ENCODE measurements around the gene FOXN4. TPM values are rescaled to one million over a fixed set of nuclear protein-coding genes. Genes with fewer than 3 reads are reported as not detected.

Gene FOXN4
- total RNA-seq, 1 donor from 2014 or later: 0.61 TPM

DNA sequence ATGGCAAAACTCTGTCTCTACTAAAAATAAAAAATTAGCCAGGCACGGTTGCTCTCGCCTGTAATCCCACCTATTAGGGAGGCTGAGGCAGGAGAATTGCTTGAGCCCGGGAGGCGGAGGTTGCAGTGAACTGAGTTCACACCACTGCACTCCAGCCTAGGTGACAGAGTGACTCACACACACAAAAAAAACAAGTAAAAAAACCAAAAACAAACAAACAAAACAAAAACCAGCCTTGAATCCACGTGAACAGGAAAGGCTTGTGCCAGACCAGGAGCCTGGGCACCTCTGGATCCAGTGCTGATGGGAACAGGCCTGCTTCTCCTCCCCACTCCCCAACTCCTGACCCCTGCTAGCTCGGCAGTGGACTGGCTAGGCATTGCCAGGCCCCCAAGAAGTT lies 3.5 kb downstream of the FOXN4 start:
- no peak for TF ChIP-seq CTCF (IDR thresholded peaks at IDR 0.05; ENCODE audit: partially characterized antibody, unreplicated experiment)
- no peaks in the 10 kb centered on the region for H3K36me3 Mint-ChIP-seq (ENCODE audit: unreplicated experiment)
- DNase-seq: no peak
- H3K27me3 Mint-ChIP-seq (ENCODE audit: unreplicated experiment): peaks cover 9% of the 10 kb centered on the region
- H3K4me1 Mint-ChIP-seq (ENCODE audit: low read depth, unreplicated experiment): peaks cover 5% of the 10 kb centered on the region
- H3K4me3 Mint-ChIP-seq (ENCODE audit: unreplicated experiment): no peak overlapping the region
- no peak overlapping the region for H3K27ac Mint-ChIP-seq (ENCODE audit: unreplicated experiment)
- peaks cover 5% of the 10 kb centered on the region for H3K9me3 Mint-ChIP-seq (ENCODE audit: unreplicated experiment)

DNA sequence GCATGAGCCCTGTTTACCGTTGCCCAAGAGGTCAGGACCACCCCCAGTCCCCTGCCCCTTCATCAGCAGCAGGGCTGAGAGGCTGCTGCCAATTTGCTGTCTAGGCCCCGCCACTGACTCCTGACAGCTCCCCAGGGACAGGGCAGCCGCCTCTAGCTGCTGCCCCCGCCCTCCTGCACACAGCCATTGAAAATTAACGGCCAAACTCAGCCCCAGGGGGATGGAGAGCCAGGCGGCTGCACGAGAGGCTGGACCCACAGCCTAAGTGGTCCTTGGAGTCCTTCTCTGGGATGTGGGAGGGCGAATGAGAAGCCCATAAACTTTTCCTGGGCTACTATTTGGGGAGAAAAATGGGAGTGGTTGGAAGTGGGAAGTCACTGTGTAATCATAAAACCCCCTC lies 4.6 kb downstream of the FOXN4 start:
- Mint-ChIP-seq H3K9me3 (ENCODE audit: unreplicated experiment) (peaks cover 2% of the 10 kb centered on the region), H3K4me1 (ENCODE audit: low read depth, unreplicated experiment) (peaks cover 3% of the 10 kb centered on the region), H3K27ac (ENCODE audit: unreplicated experiment) (no peak overlapping the region), H3K4me3 (ENCODE audit: unreplicated experiment) (no peak overlapping the region), H3K27me3 (ENCODE audit: unreplicated experiment) (peaks cover 7% of the 10 kb centered on the region), H3K36me3 (ENCODE audit: unreplicated experiment) (no peaks in the 10 kb centered on the region)
- TF ChIP-seq CTCF (IDR thresholded peaks at IDR 0.05; ENCODE audit: partially characterized antibody, unreplicated experiment): no peak
- DNase-seq: peak; percentile 84

- Mint-ChIP-seq H3K4me3 (ENCODE audit: unreplicated experiment) (no peak overlapping the region), H3K27me3 (ENCODE audit: unreplicated experiment) (peaks cover 4% of the 10 kb centered on the region), H3K9me3 (ENCODE audit: unreplicated experiment) (peaks cover 2% of the 10 kb centered on the region), H3K36me3 (ENCODE audit: unreplicated experiment) (no peaks in the 10 kb centered on the region), H3K27ac (ENCODE audit: unreplicated experiment) (no peak overlapping the region), H3K4me1 (ENCODE audit: low read depth, unreplicated experiment) (peaks cover 3% of the 10 kb centered on the region)
- TF ChIP-seq CTCF (IDR thresholded peaks at IDR 0.05; ENCODE audit: partially characterized antibody, unreplicated experiment): no peak
- no peak for DNase-seq
Measured at GRCh38 chr12:109302770-109303169, 6.3 kb downstream of the FOXN4 start.

DNA sequence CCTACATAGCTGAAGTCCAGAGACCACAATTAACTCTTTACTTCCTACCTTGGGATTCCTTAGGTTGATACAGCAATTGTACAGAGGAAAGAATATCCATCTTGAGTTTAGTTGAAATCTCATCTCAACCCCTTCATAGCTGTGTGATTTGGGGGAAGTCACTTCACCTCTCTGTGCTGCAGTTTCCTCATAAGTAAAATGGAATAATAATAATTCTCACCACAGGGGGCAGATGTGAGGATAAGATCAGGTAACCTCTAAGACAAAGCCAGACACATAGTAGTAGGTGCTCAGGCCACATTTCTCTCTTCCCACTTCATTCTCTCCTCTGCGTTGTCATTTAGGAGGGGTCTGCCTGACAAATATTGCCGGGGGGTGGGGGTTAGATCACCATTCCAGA lies 6.7 kb downstream of the FOXN4 start:
- Mint-ChIP-seq H3K9me3 (ENCODE audit: unreplicated experiment) (peaks cover 2% of the 10 kb centered on the region), H3K4me1 (ENCODE audit: low read depth, unreplicated experiment) (peaks cover 3% of the 10 kb centered on the region), H3K36me3 (ENCODE audit: unreplicated experiment) (no peaks in the 10 kb centered on the region), H3K4me3 (ENCODE audit: unreplicated experiment) (no peak overlapping the region), H3K27ac (ENCODE audit: unreplicated experiment) (no peak overlapping the region), H3K27me3 (ENCODE audit: unreplicated experiment) (peaks cover 2% of the 10 kb centered on the region)
- peak; percentile 51 for TF ChIP-seq CTCF (IDR thresholded peaks at IDR 0.05; ENCODE audit: partially characterized antibody, unreplicated experiment)
- no peak for DNase-seq

GRCh38 chr12:109301643-109302168 lies 7.4 kb downstream of the FOXN4 start:
- TF ChIP-seq CTCF (IDR thresholded peaks at IDR 0.05; ENCODE audit: partially characterized antibody, unreplicated experiment): no peak
- Mint-ChIP-seq H3K36me3 (ENCODE audit: unreplicated experiment) (no peaks in the 10 kb centered on the region), H3K9me3 (ENCODE audit: unreplicated experiment) (peaks cover 2% of the 10 kb centered on the region), H3K27ac (ENCODE audit: unreplicated experiment) (no peak overlapping the region), H3K4me1 (ENCODE audit: low read depth, unreplicated experiment) (peaks cover 3% of the 10 kb centered on the region), H3K27me3 (ENCODE audit: unreplicated experiment) (peaks cover 2% of the 10 kb centered on the region), H3K4me3 (ENCODE audit: unreplicated experiment) (peak overlapping the region; percentile 63)
- DNase-seq: no peak

Data from glutamatergic neuron (in vitro differentiated cells).